Astrocyte of the spinal cord (primary cell): ENCODE results near the gene RPUSD3.

Experiments used
- DNase-seq: peaks from one replicate; pipeline ENCODE4 v3.0.0; 2011; ENCODE audit warnings: low read depth, low spot score
- H3K4me3 ChIP-seq: 2 replicates; pipeline ENCODE4 v1.5.1; 2011; ENCODE audit warnings: low read depth, mild to moderate bottlenecking, low read length, moderate library complexity
- in situ Hi-C: cut with HindIII; loops from 2 replicates; pipeline ENCODE4 v1.10.0; 2017; ENCODE audit warnings: low sequenced_read_pairs
- TF ChIP-seq, protein P1 (sequence below): IDR thresholded peaks from 2 replicates; pipeline ENCODE4 v1.5.1; 2012; ENCODE audit warnings: low read depth, mild to moderate bottlenecking, low read length, inconsistent platforms

Gene RPUSD3

GRCh38 chr3:9803494-9803893, 40.3 kb downstream of the RPUSD3 start:
- H3K4me3 ChIP-seq = no peak overlapping the region
- no peak for DNase-seq
- TF ChIP-seq, protein P1, sequence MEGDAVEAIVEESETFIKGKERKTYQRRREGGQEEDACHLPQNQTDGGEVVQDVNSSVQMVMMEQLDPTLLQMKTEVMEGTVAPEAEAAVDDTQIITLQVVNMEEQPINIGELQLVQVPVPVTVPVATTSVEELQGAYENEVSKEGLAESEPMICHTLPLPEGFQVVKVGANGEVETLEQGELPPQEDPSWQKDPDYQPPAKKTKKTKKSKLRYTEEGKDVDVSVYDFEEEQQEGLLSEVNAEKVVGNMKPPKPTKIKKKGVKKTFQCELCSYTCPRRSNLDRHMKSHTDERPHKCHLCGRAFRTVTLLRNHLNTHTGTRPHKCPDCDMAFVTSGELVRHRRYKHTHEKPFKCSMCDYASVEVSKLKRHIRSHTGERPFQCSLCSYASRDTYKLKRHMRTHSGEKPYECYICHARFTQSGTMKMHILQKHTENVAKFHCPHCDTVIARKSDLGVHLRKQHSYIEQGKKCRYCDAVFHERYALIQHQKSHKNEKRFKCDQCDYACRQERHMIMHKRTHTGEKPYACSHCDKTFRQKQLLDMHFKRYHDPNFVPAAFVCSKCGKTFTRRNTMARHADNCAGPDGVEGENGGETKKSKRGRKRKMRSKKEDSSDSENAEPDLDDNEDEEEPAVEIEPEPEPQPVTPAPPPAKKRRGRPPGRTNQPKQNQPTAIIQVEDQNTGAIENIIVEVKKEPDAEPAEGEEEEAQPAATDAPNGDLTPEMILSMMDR = no peak
- in situ Hi-C loops = no loop called here

- TF ChIP-seq, protein P1 = peak; percentile 41
- in situ Hi-C loops = no loop called here
- H3K4me3 ChIP-seq = no peak overlapping the region
- no peak for DNase-seq
Measured at GRCh38 chr3:9800529-9800928, 43.3 kb downstream of the RPUSD3 start.

GRCh38 chr3:9797196-9797945, 46.4 kb downstream of the RPUSD3 start:
- TF ChIP-seq, protein P1 = no peak
- in situ Hi-C loops = no loop called here

DNA sequence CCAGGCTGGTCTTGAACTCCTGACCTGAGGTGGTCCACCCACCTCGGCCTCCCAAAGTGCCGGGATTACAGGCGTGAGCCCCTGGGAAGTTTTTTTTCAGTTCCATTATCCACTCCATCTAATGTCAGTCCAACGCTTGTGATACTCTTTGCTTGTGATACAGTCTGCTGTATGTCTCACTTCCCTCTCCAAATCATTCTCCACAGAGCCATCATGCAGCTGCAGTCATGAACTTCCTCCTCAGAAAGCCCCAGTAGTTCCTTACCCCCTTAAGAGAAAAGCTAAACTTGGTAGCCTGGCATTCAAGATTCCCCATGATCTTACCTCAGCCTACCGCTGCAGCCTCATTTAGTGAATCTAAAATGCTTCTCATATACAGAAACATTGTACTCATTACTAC, 48.6 kb downstream of the RPUSD3 start:
- no peak overlapping the region for H3K4me3 ChIP-seq
- TF ChIP-seq, protein P1 = no peak
- in situ Hi-C loops = no loop called here

More at GRCh38 chr3:9797196-9797945, 46.4 kb downstream of the RPUSD3 start:
- H3K4me3 ChIP-seq = no peak overlapping the region
- DNase-seq = no peak

GRCh38 chr3:9794400-9794799, 49.4 kb downstream of the RPUSD3 start:
- no peak for DNase-seq
- in situ Hi-C loops = no loop called here
- no peak overlapping the region for H3K4me3 ChIP-seq
- TF ChIP-seq, protein P1 = no peak

More for the DNA sequence above, 48.6 kb downstream of the RPUSD3 start:
- no peak for DNase-seq

GRCh38 chr3:9793161-9793781, 50.5 kb downstream of the RPUSD3 start:
- DNase-seq = peak; percentile 27

More at GRCh38 chr3:9793161-9793781, 50.5 kb downstream of the RPUSD3 start:
- TF ChIP-seq, protein P1 = no peak
- in situ Hi-C loops = no loop called here
- peak overlapping the region; percentile 91 for H3K4me3 ChIP-seq
